Cardiac fibroblast (primary cell): Measurements from ENCODE around the gene ZNF320.
"Not testable (repeated sequence)": the region's sequence is repeated elsewhere in the genome, so short reads cannot be mapped to it uniquely, and the experiment has no call there.

Experiments
- DNase-seq, 2 donors: peaks; one replicate each; pipeline versions ENCODE4 v3.0.0 to v3.0.0-alpha.2; 2010; ENCODE audit warnings: low read depth in 2 of 2
- H3K4me3 ChIP-seq, 2 donors: replicated peaks in 1 of 2; 1 replicate in 1 of 2; 2 replicates in 1 of 2; pipeline ENCODE4 v1.5.1; 2011; ENCODE audit warnings: low read depth in 2 of 2, low read length in 2 of 2, mild to moderate bottlenecking in 2 of 2, moderate library complexity in 1 of 2
- CTCF ChIP-seq: IDR thresholded peaks from one replicate; pipeline ENCODE4 v1.5.1; 2011; ENCODE audit warnings: low read depth, mild to moderate bottlenecking, low read length, inconsistent platforms

ZNF320 gene

GRCh38 chr19:52942386-52943133 is 45.1 kb upstream of the ZNF320 start:
- H3K4me3 ChIP-seq, result peak overlapping the region; percentile 77 to 80
- peak; percentile 82 to 84 for DNase-seq
- no peak for TF ChIP-seq CTCF

- peak; percentile 32 to 38 for DNase-seq
- TF ChIP-seq CTCF, result no peak
- H3K4me3 ChIP-seq, result peak overlapping the region; percentile 77 to 80
Measured at GRCh38 chr19:52941941-52942385, 44.5 kb upstream of the ZNF320 start.

GRCh38 chr19:52941523-52941922 is 44.1 kb upstream of the ZNF320 start:
- peak overlapping the region; percentile 77 to 80 for H3K4me3 ChIP-seq
- not testable (repeated sequence) for DNase-seq

GRCh38 chr19:52940905-52941304 is 43.5 kb upstream of the ZNF320 start:
- H3K4me3 ChIP-seq, DNase-seq: not testable (repeated sequence)

GRCh38 chr19:52938761-52939160 is 41.3 kb upstream of the ZNF320 start:
- TF ChIP-seq CTCF, result no peak
- H3K4me3 ChIP-seq, result no peak overlapping the region
- DNase-seq, result no peak

GRCh38 chr19:52936954-52937325 is 39.5 kb upstream of the ZNF320 start:
- TF ChIP-seq CTCF, result no peak
- no peak for DNase-seq
- H3K4me3 ChIP-seq, result no peak overlapping the region

GRCh38 chr19:52936151-52936953 is 38.9 kb upstream of the ZNF320 start:
- no peak for DNase-seq
- H3K4me3 ChIP-seq, result no peak overlapping the region
- TF ChIP-seq CTCF, result no peak

- H3K4me3 ChIP-seq, result no peak overlapping the region
- DNase-seq, result peak; percentile 11 to 41
- TF ChIP-seq CTCF, result no peak
Measured at GRCh38 chr19:52935434-52935833, 38.0 kb upstream of the ZNF320 start.

GRCh38 chr19:52924641-52925040 is 27.2 kb upstream of the ZNF320 start:
- not testable (repeated sequence) for H3K4me3 ChIP-seq
- DNase-seq, result peak in 1 of 2 donors; percentile 11
